Vagina (tissue), 2 donors: ENCODE results near the gene S1PR2.

Experiments
- CTCF ChIP-seq, 3 experiments: fragments of 450-650 bp in 2 of 3; fragments of 200-600 bp in 1 of 3; sonication (generic) in 1 of 3; IDR thresholded peaks; one replicate each; pipeline ENCODE4 v1.5.1; 2017 to 2019; ENCODE audit warnings: antibody characterized with exemption in 3 of 3, mild to moderate bottlenecking in 2 of 3, moderate library complexity in 2 of 3
- POLR2A ChIP-seq, 2 donors: fragments of 450-650 bp; IDR thresholded peaks; one replicate each; pipeline ENCODE4 v1.6.1; 2017; ENCODE audit warnings: antibody characterized with exemption in 2 of 2, mild to moderate bottlenecking in 2 of 2, moderate library complexity in 2 of 2

GRCh38 chr19:10211691-10212090 is 19.4 kb downstream of the S1PR2 start:
- TF ChIP-seq POLR2A (IDR thresholded peaks at IDR 0.05) = no peak
- TF ChIP-seq CTCF (IDR thresholded peaks at IDR 0.05) = no peak
